Measurements from ENCODE around the gene PTDSS2. TPM values are rescaled to one million over a fixed set of nuclear protein-coding genes. Genes with fewer than 3 reads are reported as not detected.

Gene PTDSS2
- total and polyA plus RNA-seq, 9 of the 15 experiments (the other 6 are each of a cell fraction or from before 2014, with no cell fraction given): 0.45 to 53.9 (median 17.2) TPM

DNA sequence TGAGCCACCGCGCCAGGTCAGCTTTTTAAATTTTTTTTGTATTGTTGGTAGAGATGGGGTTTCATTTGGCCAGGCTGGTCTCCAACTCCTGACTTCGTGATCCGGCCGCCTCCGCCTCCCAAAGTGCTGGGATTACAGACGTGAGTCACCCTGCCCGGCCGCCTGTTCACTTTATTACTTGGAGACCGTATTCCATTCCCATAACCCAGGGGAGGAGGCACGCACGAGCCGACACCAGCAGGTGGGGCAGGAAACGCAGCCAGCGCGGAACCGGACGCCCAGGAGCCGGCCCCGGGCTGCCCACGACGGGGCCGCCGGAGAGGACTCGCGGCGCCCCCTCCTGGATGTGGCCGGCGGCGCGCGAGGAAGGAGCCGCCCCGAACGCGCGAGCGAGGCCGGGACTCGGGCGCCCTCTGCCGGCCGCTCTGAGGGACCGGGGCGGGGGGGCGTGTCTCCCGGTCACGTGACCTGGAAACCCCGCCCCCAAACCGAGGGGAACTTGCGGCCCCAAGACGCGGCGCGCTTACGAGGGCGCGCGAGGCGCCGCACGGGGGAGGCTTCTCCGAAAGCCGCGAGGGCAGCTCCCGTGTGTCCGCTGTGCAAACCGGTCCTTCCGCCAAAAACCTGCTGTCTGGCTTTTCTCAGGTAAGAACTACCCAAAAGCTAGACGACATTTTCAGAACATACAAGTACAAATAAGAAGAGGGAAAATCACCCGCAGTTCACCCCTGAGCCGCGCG is 68.6 kb downstream of the PTDSS2 start (continued):
- peak; percentile 86 for TF ChIP-seq LCOR (CRISPR knock-in tag; IDR thresholded peaks at IDR 0.05)
- no peak for TF ChIP-seq YBX1 (IDR thresholded peaks at IDR 0.05)
- no peak for TF ChIP-seq MEF2A (IDR thresholded peaks at IDR 0.05; ENCODE audit: control insufficient read depth, low read depth, low read length)
- no peak for TF ChIP-seq SNAPC5 (CRISPR knock-in tag; IDR thresholded peaks at IDR 0.05)
- no peak for TF ChIP-seq POLR2AphosphoS2 (IDR thresholded peaks at IDR 0.05; ENCODE audit: low read length)
- no peak for TF ChIP-seq SRSF7 (optimal IDR thresholded peaks at IDR 0.05; ENCODE audit: low read depth, low read length)
- TF ChIP-seq ZNF561 (CRISPR knock-in tag; conservative IDR thresholded peaks at IDR 0.05): no peak
- no peak for TF ChIP-seq LARP7 (IDR thresholded peaks at IDR 0.05)
- no peak for TF ChIP-seq ZNF764 (CRISPR knock-in tag; IDR thresholded peaks at IDR 0.05; ENCODE audit: low read depth)
- peak in 2 of 3 experiments; percentile 50 to 88; a peak in 3 of 6 replicates for TF ChIP-seq ZBTB11 (CRISPR knock-in tag; IDR thresholded peaks at IDR 0.05)
- TF ChIP-seq CCNT2 (IDR thresholded peaks at IDR 0.05; ENCODE audit: borderline replicate concordance, extremely low read depth, insufficient read length, low read depth, low read length): peak; percentile 97
- no peak for TF ChIP-seq ZZZ3 (IDR thresholded peaks at IDR 0.05)
- no peak for TF ChIP-seq KLF16 (IDR thresholded peaks at IDR 0.05)
- no peak for TF ChIP-seq TEAD4 (IDR thresholded peaks at IDR 0.05; ENCODE audit: low read length)
- TF ChIP-seq TEAD4 (CRISPR knock-in tag; IDR thresholded peaks at IDR 0.05; ENCODE audit: borderline replicate concordance): no peak
- TF ChIP-seq NR2C2 (CRISPR knock-in tag; IDR thresholded peaks at IDR 0.05): no peak
- TF ChIP-seq NR2C2 (tag; IDR thresholded peaks at IDR 0.05): peak; percentile 56; the same call in 1 of the 2 replicates
- TF ChIP-seq, protein P1, sequence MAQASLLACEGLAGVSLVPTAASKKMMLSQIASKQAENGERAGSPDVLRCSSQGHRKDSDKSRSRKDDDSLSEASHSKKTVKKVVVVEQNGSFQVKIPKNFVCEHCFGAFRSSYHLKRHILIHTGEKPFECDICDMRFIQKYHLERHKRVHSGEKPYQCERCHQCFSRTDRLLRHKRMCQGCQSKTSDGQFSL (CRISPR knock-in tag; IDR thresholded peaks at IDR 0.05): 0 out of 2 replicates have a peak, but pooled peaks have one; percentile 32
- TF ChIP-seq, protein P1 (tag; IDR thresholded peaks at IDR 0.05): 0 out of 4 replicates have a peak, but pooled peaks of 1 of the 2 experiments have one; percentile 21
- TF ChIP-seq ARNT (IDR thresholded peaks at IDR 0.05): no peak
- no peak for TF ChIP-seq POU5F1 (IDR thresholded peaks at IDR 0.05; ENCODE audit: borderline replicate concordance, low read depth, low read length, partially characterized antibody)
- no peak for TF ChIP-seq ZNF347 (CRISPR knock-in tag; IDR thresholded peaks at IDR 0.05; ENCODE audit: low read depth)
- no peak for TF ChIP-seq RBM15 (IDR thresholded peaks at IDR 0.05; ENCODE audit: insufficient read depth, low read length)
- TF ChIP-seq ZNF134 (CRISPR knock-in tag; conservative IDR thresholded peaks at IDR 0.05): no peak
- TF ChIP-seq MTA1 (IDR thresholded peaks at IDR 0.05; ENCODE audit: borderline replicate concordance): 0 out of 2 replicates have a peak, but pooled peaks have one; percentile 17
